CD4-positive, alpha-beta memory T cell (primary cell): ENCODE data around the gene GSK3A. TPM values are rescaled to one million over a fixed set of nuclear protein-coding genes. Genes with fewer than 3 reads are reported as not detected.

Source experiments
- CTCF ChIA-PET: fragments of 350-600 bp; sonication (Branson Sonifier 250); formaldehyde crosslinking; loops from one replicate; lab custom pipeline; 2021; ENCODE audit warnings: inconsistent platforms; ENCODE audit not compliant: partially characterized antibody; lab: Charles Lee
- POLR2A ChIA-PET: fragments of 350-600 bp; sonication (Branson Sonifier 250); formaldehyde crosslinking; loops from one replicate; lab custom pipeline; 2021; ENCODE audit not compliant: partially characterized antibody; lab: Charles Lee
- DNase-seq, 5 donors: peaks; one replicate each; pipeline versions ENCODE4 v3.0.0 to v3.0.0-alpha.2; 2020 to 2022; ENCODE audit warnings: mixed read lengths in 1 of 5
- H3K27ac ChIP-seq: one replicate; pipeline ENCODE4 v1.7.0; 2013; ENCODE audit warnings: low read depth, low read length
- H3K27me3 ChIP-seq: 2 replicates; pipeline ENCODE4 v1.7.0; 2013; ENCODE audit warnings: mild to moderate bottlenecking, low read length, moderate library complexity; ENCODE audit not compliant: insufficient read depth
- H3K36me3 ChIP-seq: 2 replicates; pipeline ENCODE4 v1.7.0; 2013; ENCODE audit warnings: mild to moderate bottlenecking, low read length, moderate library complexity; ENCODE audit not compliant: insufficient read depth
- H3K4me1 ChIP-seq: 2 replicates; pipeline ENCODE4 v1.7.0; 2013; ENCODE audit warnings: mild to moderate bottlenecking, low read length, moderate library complexity; ENCODE audit not compliant: insufficient read depth
- H3K4me3 ChIP-seq, 2 donors: one replicate each; pipeline ENCODE4 v1.7.0; 2013; ENCODE audit warnings: low read length in 2 of 2, mild to moderate bottlenecking in 1 of 2
- H3K9me3 ChIP-seq, 2 donors: one replicate each; pipeline ENCODE4 v1.7.0; 2013; ENCODE audit warnings: low read length in 2 of 2, control low read depth in 1 of 2; ENCODE audit not compliant: control insufficient read depth in 1 of 2
- H3K27ac Mint-ChIP-seq, 7 donors: one replicate each; pipeline ENCODE4 v1.8.0; 2020 to 2021; ENCODE audit warnings: mixed read lengths in 7 of 7, mild to moderate bottlenecking in 6 of 7, inconsistent platforms in 3 of 7, moderate library complexity in 3 of 7
- H3K27me3 Mint-ChIP-seq, 2 donors: one replicate each; pipeline ENCODE4 v1.8.0; 2020 to 2021; ENCODE audit warnings: mixed read lengths in 2 of 2
- H3K36me3 Mint-ChIP-seq, 2 donors: one replicate each; pipeline ENCODE4 v1.8.0; 2020 to 2021; ENCODE audit warnings: mixed read lengths in 2 of 2, inconsistent platforms in 1 of 2, mild to moderate bottlenecking in 1 of 2
- H3K4me1 Mint-ChIP-seq, 4 donors: one replicate each; pipeline ENCODE4 v1.8.0; 2020 to 2021; ENCODE audit warnings: mixed read lengths in 4 of 4, mild to moderate bottlenecking in 1 of 4
- H3K4me3 Mint-ChIP-seq, 8 donors: one replicate each; pipeline ENCODE4 v1.8.0; 2020 to 2021; ENCODE audit warnings: mixed read lengths in 8 of 8, mild to moderate bottlenecking in 7 of 8, moderate library complexity in 6 of 8, inconsistent platforms in 3 of 8
- H3K9me3 Mint-ChIP-seq, 8 donors: one replicate each; pipeline ENCODE4 v1.8.0; 2020 to 2021; ENCODE audit warnings: mixed read lengths in 8 of 8, mild to moderate bottlenecking in 5 of 8, inconsistent platforms in 3 of 8, moderate library complexity in 1 of 8
- intact Hi-C: fragments of 100-400 bp; cut with micrococcal nuclease; formaldehyde crosslinking; loops from one replicate; pipeline ENCODE4 v1.15.1; 2023
- polyA plus RNA-seq, 2 donors: library from polyadenylated mRNA; unstranded; fragments of 300-500 nt; fragmentation: Illumina TruSeq; gene quantifications; one replicate each; pipeline ENCODE4 v1.2.3, GENCODE V29; 2021
- total RNA-seq, 2 experiments: library from RNA; stranded (reverse); gene quantifications; one replicate each; pipeline ENCODE4 v1.2.3, GENCODE V29; 2021

GSK3A gene
- total and polyA plus RNA-seq, 4 experiments from 2014 or later: 10.0 to 38.9 (median 30.0) TPM

- H3K4me1 ChIP-seq: peaks cover 38% of the 10 kb centered on the region
- Mint-ChIP-seq H3K36me3 (peaks cover 0 to 17% of the 10 kb centered on the region in 2 donors), H3K9me3 (peaks cover 0 to 2% (median 0%) of the 10 kb centered on the region in 8 donors), H3K4me1 (peaks cover 18 to 57% (median 35%) of the 10 kb centered on the region in 4 donors), H3K27ac (peak overlapping the region in 4 of 7 donors; percentile 27 to 81 (median 78)), H3K4me3 (peak overlapping the region in 3 of 8 donors; percentile 22 to 42 (median 30)), H3K27me3 (no peaks in the 10 kb centered on the region)
- DNase-seq: no peak
- POLR2A ChIA-PET: interaction anchor here (0.9 to 9.0 kb wide), 5 partner anchors 23 to 34 kb away, joined by 3 to 139 read pairs (median 5); partner anchors contain the start of genes CIC, DEDD2 and ZNF526
- no peaks in the 10 kb centered on the region for H3K36me3 ChIP-seq
- H3K4me3 ChIP-seq: no peak overlapping the region
- intact Hi-C loops: no loop called here
- CTCF ChIA-PET: interaction anchor here (0.5 to 8.1 kb wide), 8 partner anchors 24 to 138 kb away, joined by 3 to 77 read pairs (median 6); partner anchors contain the start of gene POU2F2
- H3K27me3 ChIP-seq: no peaks in the 10 kb centered on the region
- no peaks in the 10 kb centered on the region for H3K9me3 ChIP-seq
- H3K27ac ChIP-seq: no peak overlapping the region
Measured at GRCh38 chr19:42246143-42246921, 3.9 kb upstream of the GSK3A start.

- CTCF ChIA-PET: interaction anchor here (1.0 to 8.1 kb wide), 7 partner anchors 15 to 135 kb away, joined by 4 to 77 read pairs (median 9); partner anchors contain the start of gene POU2F2
- Mint-ChIP-seq H3K4me1 (peaks cover 24 to 56% (median 40%) of the 10 kb centered on the region in 4 donors), H3K4me3 (peak overlapping the region in 6 of 8 donors; percentile 94 to 99 (median 96)), H3K27ac (peak overlapping the region; percentile 77 to 99 (median 99)), H3K36me3 (peaks cover 0 to 21% of the 10 kb centered on the region in 2 donors), H3K9me3 (peaks cover 0 to 2% (median 0%) of the 10 kb centered on the region in 8 donors), H3K27me3 (no peaks in the 10 kb centered on the region)
- Histone ChIP-seq H3K27ac (peak overlapping the region; percentile 89), H3K4me1 (peaks cover 42% of the 10 kb centered on the region), H3K36me3 (peaks cover 3% of the 10 kb centered on the region), H3K4me3 (no peak overlapping the region), H3K27me3 (no peaks in the 10 kb centered on the region), H3K9me3 (no peaks in the 10 kb centered on the region)
- no peak for DNase-seq
- intact Hi-C loops: loop anchor here (2.0 kb wide), 1 partner anchor 156 kb away; no protein-coding TSS in a partner anchor
- POLR2A ChIA-PET: interaction anchor here (1.2 to 9.0 kb wide), 11 partner anchors 8 to 112 kb away, joined by 3 to 139 read pairs (median 20); partner anchors contain the start of genes CIC, DEDD2, ERF and PAFAH1B3
Measured at GRCh38 chr19:42245231-42245630, 2.8 kb upstream of the GSK3A start.

- H3K4me3 ChIP-seq: peak overlapping the region; percentile 53 to 89
- intact Hi-C loops: loop anchor here (1.0 to 5.0 kb wide), 9 partner anchors 11 to 178 kb away; partner anchors contain the start of genes ERF and POU2F2
- peaks cover 26 to 62% (median 44%) of the 10 kb centered on the region in 4 donors for H3K4me1 Mint-ChIP-seq
- CTCF ChIA-PET: interaction anchor here (1.0 to 8.1 kb wide), 13 partner anchors 8 to 136 kb away, joined by 3 to 77 read pairs (median 7); partner anchors contain the start of genes POU2F2 and ZNF526
- peaks cover 47% of the 10 kb centered on the region for H3K4me1 ChIP-seq
- peaks cover 0 to 25% of the 10 kb centered on the region in 2 donors for H3K36me3 Mint-ChIP-seq
- peaks cover 9% of the 10 kb centered on the region for H3K36me3 ChIP-seq
- DNase-seq: peak; percentile 89 to 95 (median 91)
- H3K4me3 Mint-ChIP-seq: peak overlapping the region; percentile 94 to 99 (median 97)
- H3K27ac Mint-ChIP-seq: peak overlapping the region; percentile 77 to 99 (median 99)
- no peaks in the 10 kb centered on the region for H3K27me3 Mint-ChIP-seq
- POLR2A ChIA-PET: interaction anchor here (0.8 to 9.0 kb wide), 16 partner anchors 9 to 111 kb away, joined by 3 to 139 read pairs (median 14); partner anchors contain the start of genes CIC, DEDD2, ERF and PAFAH1B3
- peak overlapping the region; percentile 89 for H3K27ac ChIP-seq
- H3K27me3 ChIP-seq: no peaks in the 10 kb centered on the region
- peaks cover 0 to 4% (median 0%) of the 10 kb centered on the region in 8 donors for H3K9me3 Mint-ChIP-seq
- no peaks in the 10 kb centered on the region for H3K9me3 ChIP-seq
Measured at GRCh38 chr19:42244347-42245220, 2.2 kb upstream of the GSK3A start.

- H3K36me3 Mint-ChIP-seq: peaks cover 0 to 29% of the 10 kb centered on the region in 2 donors
- H3K4me1 ChIP-seq: peaks cover 55% of the 10 kb centered on the region
- intact Hi-C loops: loop anchor here (1.0 to 5.0 kb wide), 5 partner anchors 22 to 180 kb away; partner anchors contain the start of genes MEGF8 and ZNF526
- peak overlapping the region; percentile 82 to 97 (median 88) for H3K4me3 Mint-ChIP-seq
- peaks cover 18% of the 10 kb centered on the region for H3K36me3 ChIP-seq
- H3K27me3 ChIP-seq: no peaks in the 10 kb centered on the region
- no peak for DNase-seq
- peak overlapping the region; percentile 89 for H3K27ac ChIP-seq
- peaks cover 26 to 68% (median 50%) of the 10 kb centered on the region in 4 donors for H3K4me1 Mint-ChIP-seq
- CTCF ChIA-PET: interaction anchor here (1.0 to 8.1 kb wide), 8 partner anchors 12 to 109 kb away, joined by 4 to 77 read pairs (median 10); partner anchors contain the start of gene POU2F2
- peaks cover 0 to 4% (median 0%) of the 10 kb centered on the region in 8 donors for H3K9me3 Mint-ChIP-seq
- peak overlapping the region in 1 of 2 donors; percentile 54 for H3K4me3 ChIP-seq
- no peaks in the 10 kb centered on the region for H3K9me3 ChIP-seq
- H3K27me3 Mint-ChIP-seq: no peaks in the 10 kb centered on the region
- H3K27ac Mint-ChIP-seq: peak overlapping the region; percentile 79 to 97 (median 89)
- POLR2A ChIA-PET: interaction anchor here (0.6 to 9.0 kb wide), 23 partner anchors 8 to 383 kb away, joined by 3 to 139 read pairs (median 8); partner anchors contain the start of genes CIC, DEDD2, ERF and PAFAH1B3
Measured at GRCh38 chr19:42242069-42242511, 312 bp downstream of the GSK3A start.

GRCh38 chr19:42241279-42241678 lies 1.1 kb downstream of the GSK3A start:
- Mint-ChIP-seq H3K36me3 (peaks cover 6 to 32% of the 10 kb centered on the region in 2 donors), H3K27me3 (no peaks in the 10 kb centered on the region), H3K4me1 (peaks cover 28 to 67% (median 51%) of the 10 kb centered on the region in 4 donors), H3K4me3 (peak overlapping the region; percentile 82 to 91 (median 87)), H3K9me3 (peaks cover 0 to 2% (median 0%) of the 10 kb centered on the region in 8 donors), H3K27ac (peak overlapping the region; percentile 79 to 97 (median 89))
- Histone ChIP-seq H3K9me3 (no peaks in the 10 kb centered on the region), H3K4me1 (peaks cover 50% of the 10 kb centered on the region), H3K27ac (peak overlapping the region; percentile 89), H3K4me3 (peak overlapping the region in 1 of 2 donors; percentile 54), H3K36me3 (peaks cover 25% of the 10 kb centered on the region), H3K27me3 (no peaks in the 10 kb centered on the region)
- DNase-seq: no peak
- CTCF ChIA-PET: interaction anchor here (0.9 to 8.1 kb wide), 9 partner anchors 11 to 133 kb away, joined by 3 to 77 read pairs (median 4); partner anchors contain the start of genes POU2F2 and ZNF526
- POLR2A ChIA-PET: interaction anchor here (1.3 to 9.0 kb wide), 9 partner anchors 9 to 108 kb away, joined by 4 to 139 read pairs (median 22); partner anchors contain the start of genes CIC, DEDD2, ERF and POU2F2
- intact Hi-C loops: loop anchor here (5.0 kb wide), 1 partner anchor 181 kb away; no protein-coding TSS in a partner anchor
